HepG2 (cell line): ENCODE measurements around the gene PIAS3. TPM values are rescaled to one million over a fixed set of nuclear protein-coding genes. Genes with fewer than 3 reads are reported as not detected.

ENCODE experiments used
- ATAC-seq: fragments of 200-7000 bp; cut with Tn5 transposase; 3 replicates; pipeline ENCODE4 v1.9.1; 2020; ENCODE audit warnings: mild to moderate bottlenecking, moderate library complexity
- BruUV-seq: library from RNA; stranded (reverse); fragments of 400-500 nt; replicated peaks from 2 replicates; lab custom pipeline; 2021; lab: Mats Ljungman, UMichigan
- CTCF ChIA-PET: fragments of 300-600 bp; formaldehyde crosslinking; extraction: SDS; loops from one replicate; lab custom pipeline; 2021; ENCODE audit warnings: low total read pairs, inconsistent platforms, low intra/inter-chr PET ratio; lab: Yijun Ruan, JAX
- POLR2A ChIA-PET: fragments of 350-600 bp; sonication (Branson Sonifier 250); formaldehyde crosslinking; loops from one replicate; lab custom pipeline; 2020; ENCODE audit warnings: antibody characterized with exemption, inconsistent platforms; lab: Yijun Ruan, JAX
- DNase-seq: peaks from one replicate; pipeline ENCODE4 v3.0.0-alpha.2; 2015; ENCODE audit warnings: low spot score
- FAIRE-seq: peaks from 3 replicates; lab custom pipeline; 2011; peaks lifted over from hg19 to GRCh38; lab: Jason Lieb, UNC
- H2AFZ ChIP-seq: one replicate; pipeline ENCODE4 v1.6.1; 2011; ENCODE audit warnings: low read length, inconsistent platforms
- H3K27ac ChIP-seq: fragments of 300-600 bp; 3 replicates; pipeline ENCODE4 v1.8.0; 2011; ENCODE audit warnings: mixed run types, mild to moderate bottlenecking, mixed read lengths, low read length, inconsistent platforms; ENCODE audit not compliant: insufficient read depth; ENCODE audit errors: extremely low read length
- H3K27me3 ChIP-seq, 2 experiments: fragments of 200-600 bp in 1 of 2; 2 replicates in 1 of 2; 3 replicates in 1 of 2; pipeline versions ENCODE4 v1.6.0 to v1.8.0; 2011; ENCODE audit warnings: low read length in 2 of 2, mild to moderate bottlenecking in 2 of 2, moderate library complexity in 2 of 2, inconsistent platforms in 1 of 2; ENCODE audit not compliant: insufficient read depth in 2 of 2, control insufficient read depth in 1 of 2
- H3K36me3 ChIP-seq, 2 experiments: fragments of 200-600 bp in 1 of 2; replicated peaks in 1 of 2; 2 replicates in 1 of 2; 3 replicates in 1 of 2; pipeline versions ENCODE4 v1.5.1 to v1.8.0; 2011; ENCODE audit warnings: low read length in 2 of 2, inconsistent platforms in 1 of 2; ENCODE audit not compliant: insufficient read depth in 2 of 2, control insufficient read depth in 1 of 2
- H3K4me1 ChIP-seq: 2 replicates; pipeline ENCODE4 v1.5.1; 2012; ENCODE audit warnings: low read length, inconsistent platforms; ENCODE audit not compliant: insufficient read depth
- H3K4me2 ChIP-seq: 2 replicates; pipeline ENCODE4 v1.6.0; 2011; ENCODE audit warnings: low read depth, low read length, inconsistent platforms
- H3K4me3 ChIP-seq, 3 experiments: fragments of 200-600 bp in 1 of 3; sonication (generic), shearing (Covaris generic) in 1 of 3; replicated peaks in 1 of 3; 2 replicates each; pipeline ENCODE4 v1.5.1; 2011 to 2016; ENCODE audit warnings: low read length in 3 of 3, inconsistent platforms in 2 of 3, low read depth in 2 of 3, mild to moderate bottlenecking in 2 of 3, control low read depth in 1 of 3, mixed read lengths in 1 of 3; ENCODE audit not compliant: insufficient read depth in 1 of 3
- H3K79me2 ChIP-seq: one replicate; pipeline ENCODE4 v1.6.1; 2011; ENCODE audit warnings: low read length, inconsistent platforms; ENCODE audit not compliant: insufficient read depth
- H3K9ac ChIP-seq: 2 replicates; pipeline ENCODE4 v1.6.0; 2011; ENCODE audit warnings: mild to moderate bottlenecking, low read depth, low read length, inconsistent platforms; ENCODE audit not compliant: insufficient read depth
- H3K9me3 ChIP-seq: 2 replicates; pipeline ENCODE4 v1.5.1; 2012; ENCODE audit warnings: mild to moderate bottlenecking, low read length
- H4K20me1 ChIP-seq: 2 replicates; pipeline ENCODE4 v1.6.0; 2011; ENCODE audit warnings: inconsistent platforms, mild to moderate bottlenecking, low read length, moderate library complexity; ENCODE audit not compliant: insufficient read depth
- ETV5 ChIP-seq: IDR thresholded peaks from 2 replicates; pipeline ENCODE4 v1.6.1; 2018; ENCODE audit warnings: missing biosample characterization, missing genetic modification reagents, inconsistent platforms, borderline replicate concordance
- HDAC6 ChIP-seq: fragments of 200-600 bp; sonication (generic); IDR thresholded peaks from 2 replicates; pipeline ENCODE4 v1.7.0; 2017; ENCODE audit warnings: mild to moderate bottlenecking, antibody characterized with exemption, low read length, low read depth
- KDM4B ChIP-seq: sonication (generic); formaldehyde crosslinking; IDR thresholded peaks from 2 replicates; pipeline ENCODE4 v1.4.0; 2020; ENCODE audit warnings: missing genetic modification reagents
- PHF8 ChIP-seq: sonication (generic); formaldehyde crosslinking; IDR thresholded peaks from 2 replicates; pipeline ENCODE4 v1.5.0; 2020; ENCODE audit warnings: missing genetic modification reagents
- SALL1 ChIP-seq: sonication (generic); formaldehyde crosslinking; IDR thresholded peaks from 2 replicates; pipeline ENCODE4 v1.8.0; 2022; ENCODE audit warnings: mild to moderate bottlenecking, missing genetic modification reagents
- SIN3B ChIP-seq: fragments of 150-350 bp; IDR thresholded peaks from 2 replicates; pipeline ENCODE4 v1.6.1; 2014; ENCODE audit warnings: low read length
- SOX13 ChIP-seq, 3 experiments: fragments of 450-650 bp in 1 of 3; sonication (generic) in 1 of 3; formaldehyde crosslinking in 1 of 3; IDR thresholded peaks in 2 of 3; conservative IDR thresholded peaks in 1 of 3; 2 replicates each; pipeline versions ENCODE4 v1.5.0 to v1.6.1; 2016 to 2020; ENCODE audit warnings: antibody characterized with exemption in 1 of 3, mild to moderate bottlenecking in 1 of 3, missing compliant biosample characterization in 1 of 3, missing genetic modification reagents in 1 of 3, moderate library complexity in 1 of 3
- ZNF44 ChIP-seq: sonication (generic); formaldehyde crosslinking; IDR thresholded peaks from 2 replicates; pipeline ENCODE4 v1.5.1; 2020; ENCODE audit warnings: mild to moderate bottlenecking, missing genetic modification reagents
- ZNF609 ChIP-seq: sonication (generic); formaldehyde crosslinking; IDR thresholded peaks from 2 replicates; pipeline ENCODE4 v1.4.0; 2020; ENCODE audit warnings: mild to moderate bottlenecking, missing genetic modification reagents, borderline replicate concordance
- ZSCAN12 ChIP-seq: sonication (generic); formaldehyde crosslinking; IDR thresholded peaks from 2 replicates; pipeline ENCODE4 v1.9.0; 2021; ENCODE audit warnings: mild to moderate bottlenecking, missing genetic modification reagents
- whole genome bisulfite sequencing: methylation state at CpG from one replicate; pipeline ENCODE4 v1.1.6; 2017; ENCODE audit warnings: low lambda C conversion rate; 5-methylcytosine and 5-hydroxymethylcytosine counted together
- in situ Hi-C: cut with HindIII; loops from 2 replicates; pipeline ENCODE4 v1.10.0; 2017; ENCODE audit warnings: low pct_unique_long_range_greater_than_20kb; ENCODE audit not compliant: extremely low pct_ligation_motif_present
- intact Hi-C: fragments of 100-400 bp; cut with micrococcal nuclease; formaldehyde crosslinking; loops from one replicate; pipeline ENCODE4 v1.10.0; 2022; ENCODE audit not compliant: unreplicated experiment
- polyA plus RNA-seq, 8 experiments: library from polyadenylated mRNA; depleted of rRNA in 3 of 8; stranded (reverse) in 7 of 8; unstranded in 1 of 8; fragments of >200 nt; fragmentation: Illumina TruSeq in 4 of 8; extraction: Trizol in 4 of 8; gene quantifications; 2 replicates each; pipeline versions ENCODE4 v1.2.1 to v1.2.3, GENCODE V29; 2011 to 2016; ENCODE audit warnings: low read depth in 4 of 8, missing spikeins in 1 of 8, mixed read lengths in 1 of 8; ENCODE audit not compliant: insufficient read depth in 1 of 8
- total RNA-seq, 5 experiments: library from RNA; depleted of rRNA; stranded (reverse); fragments of >200 nt; fragmentation: Illumina TruSeq; extraction: Trizol; gene quantifications; 2 replicates each; pipeline ENCODE4 v1.2.3, GENCODE V29; 2016; ENCODE audit warnings: low read depth in 1 of 5
- TF ChIP-seq, protein P1 (sequence below): sonication (generic); formaldehyde crosslinking; IDR thresholded peaks from 2 replicates; pipeline ENCODE4 v1.9.0; 2022; ENCODE audit warnings: low read depth, missing genetic modification reagents

PIAS3 gene
- total and polyA plus RNA-seq, 2 of the 13 experiments (the other 11 are each of a cell fraction or from before 2014, with no cell fraction given): 3.7 to 8.0 TPM

- TF ChIP-seq ZSCAN12 (CRISPR knock-in tag) (0 out of 2 replicates have a peak, but pooled peaks have one; percentile 61), SIN3B (no peak), ETV5 (CRISPR knock-in tag) (peak; percentile 98), HDAC6 (no peak), KDM4B (CRISPR knock-in tag) (peak; percentile 81; the same call in 1 of the 2 replicates)
- TF ChIP-seq, protein P1, sequence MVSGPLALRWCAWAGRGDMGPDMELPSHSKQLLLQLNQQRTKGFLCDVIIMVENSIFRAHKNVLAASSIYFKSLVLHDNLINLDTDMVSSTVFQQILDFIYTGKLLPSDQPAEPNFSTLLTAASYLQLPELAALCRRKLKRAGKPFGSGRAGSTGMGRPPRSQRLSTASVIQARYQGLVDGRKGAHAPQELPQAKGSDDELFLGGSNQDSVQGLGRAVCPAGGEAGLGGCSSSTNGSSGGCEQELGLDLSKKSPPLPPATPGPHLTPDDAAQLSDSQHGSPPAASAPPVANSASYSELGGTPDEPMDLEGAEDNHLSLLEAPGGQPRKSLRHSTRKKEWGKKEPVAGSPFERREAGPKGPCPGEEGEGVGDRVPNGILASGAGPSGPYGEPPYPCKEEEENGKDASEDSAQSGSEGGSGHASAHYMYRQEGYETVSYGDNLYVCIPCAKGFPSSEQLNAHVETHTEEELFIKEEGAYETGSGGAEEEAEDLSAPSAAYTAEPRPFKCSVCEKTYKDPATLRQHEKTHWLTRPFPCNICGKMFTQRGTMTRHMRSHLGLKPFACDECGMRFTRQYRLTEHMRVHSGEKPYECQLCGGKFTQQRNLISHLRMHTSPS (CRISPR knock-in tag): peak; percentile 49; the same call in 1 of the 2 replicates
Observed at GRCh38 chr1:145891587-145892485, 33.0 kb upstream of the PIAS3 start (continued).

GRCh38 chr1:145891143-145891542 is 32.3 kb upstream of the PIAS3 start:
- Histone ChIP-seq H3K36me3 (no peaks in the 10 kb centered on the region), H3K4me3 (no peak overlapping the region; a peak in 1 of 6 replicates), H3K9ac (peak overlapping the region; percentile 47), H2AFZ (peak overlapping the region; percentile 47), H3K4me2 (peak overlapping the region; percentile 71), H3K79me2 (no peaks in the 10 kb centered on the region), H3K27me3 (no peaks in the 10 kb centered on the region), H3K27ac (peak overlapping the region; percentile 50), H3K4me1 (peaks cover 83% of the 10 kb centered on the region), H4K20me1 (no peaks in the 10 kb centered on the region), H3K9me3 (no peaks in the 10 kb centered on the region)
- FAIRE-seq: no peak
- 0 out of 2 replicates have a peak, but pooled peaks have one; percentile 8 for TF ChIP-seq PHF8 (CRISPR knock-in tag)
- TF ChIP-seq SOX13 (IDR thresholded peaks at IDR 0.05): no peak
- peak in 1 of 2 experiments; percentile 62; a peak in 2 of 4 replicates for TF ChIP-seq SOX13 (CRISPR knock-in tag; conservative IDR thresholded peaks at IDR 0.05 in 1 of 2, IDR thresholded peaks at IDR 0.05 in 1 of 2)
- no peak for TF ChIP-seq SALL1
- TF ChIP-seq ZNF44: 0 out of 2 replicates have a peak, but pooled peaks have one; percentile 45
- TF ChIP-seq ZNF609 (CRISPR knock-in tag): no peak
- 24% methylated on average over 1 of the region's 1 CpG for WGBS
- peak; percentile 36 for DNase-seq
- CTCF ChIA-PET: interaction anchor here (0.9 to 3.3 kb wide), 6 partner anchors 10 to 122 kb away, joined by 4 to 93 read pairs (median 8); partner anchors contain the start of genes ITGA10, RBM8A and TXNIP
- POLR2A ChIA-PET: interaction anchor here (1.1 to 2.9 kb wide), 12 partner anchors 17 to 116 kb away, joined by 4 to 29 read pairs (median 6); partner anchors contain the start of genes ANKRD34A, ITGA10, NUDT17 and PEX11B
- BruUV-seq: no TSS peak
- intact Hi-C loops (loop anchor here (5.0 kb wide), 4 partner anchors 34 to 86 kb away; partner anchors contain the start of genes LIX1L, PIAS3 and RBM8A), in situ Hi-C loops (no loop called here)
- ATAC-seq: peak; percentile 3; the same call in 1 of the 3 replicates
